ENCODE data around the gene MSI2.

- TF ChIP-seq, protein P1, sequence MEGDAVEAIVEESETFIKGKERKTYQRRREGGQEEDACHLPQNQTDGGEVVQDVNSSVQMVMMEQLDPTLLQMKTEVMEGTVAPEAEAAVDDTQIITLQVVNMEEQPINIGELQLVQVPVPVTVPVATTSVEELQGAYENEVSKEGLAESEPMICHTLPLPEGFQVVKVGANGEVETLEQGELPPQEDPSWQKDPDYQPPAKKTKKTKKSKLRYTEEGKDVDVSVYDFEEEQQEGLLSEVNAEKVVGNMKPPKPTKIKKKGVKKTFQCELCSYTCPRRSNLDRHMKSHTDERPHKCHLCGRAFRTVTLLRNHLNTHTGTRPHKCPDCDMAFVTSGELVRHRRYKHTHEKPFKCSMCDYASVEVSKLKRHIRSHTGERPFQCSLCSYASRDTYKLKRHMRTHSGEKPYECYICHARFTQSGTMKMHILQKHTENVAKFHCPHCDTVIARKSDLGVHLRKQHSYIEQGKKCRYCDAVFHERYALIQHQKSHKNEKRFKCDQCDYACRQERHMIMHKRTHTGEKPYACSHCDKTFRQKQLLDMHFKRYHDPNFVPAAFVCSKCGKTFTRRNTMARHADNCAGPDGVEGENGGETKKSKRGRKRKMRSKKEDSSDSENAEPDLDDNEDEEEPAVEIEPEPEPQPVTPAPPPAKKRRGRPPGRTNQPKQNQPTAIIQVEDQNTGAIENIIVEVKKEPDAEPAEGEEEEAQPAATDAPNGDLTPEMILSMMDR (IDR thresholded peaks at IDR 0.05) = no peak
- TF ChIP-seq POLR2A (IDR thresholded peaks at IDR 0.05) (no peak), POLR2AphosphoS5 (IDR thresholded peaks at IDR 0.05) (no peak)
These were observed 303.5 kb downstream of the MSI2 start for GRCh38 chr17:57559634-57560318.
